Caco-2 (cell line): Measurements from ENCODE around the gene ZDHHC7. TPM values are rescaled to one million over a fixed set of nuclear protein-coding genes. Genes with fewer than 3 reads are reported as not detected.

ENCODE experiments used
- BruUV-seq: library from RNA; stranded (reverse); fragments of 400-500 nt; replicated peaks from 2 replicates; lab custom pipeline; 2021; lab: Mats Ljungman, UMichigan
- CTCF ChIA-PET: fragments of 300-600 bp; sonication (Branson Sonifier 250); formaldehyde crosslinking; loops from one replicate; lab custom pipeline; 2022; ENCODE audit warnings: antibody characterized with exemption; lab: Charles Lee
- POLR2A ChIA-PET: fragments of 300-600 bp; sonication (Branson Sonifier 250); formaldehyde crosslinking; loops from one replicate; lab custom pipeline; 2022; ENCODE audit warnings: antibody characterized with exemption; lab: Charles Lee
- DNase-seq, 2 experiments: peaks; one replicate each; pipeline versions ENCODE4 v3.0.0 to v3.0.0-alpha.2; 2020 to 2022
- H3K27me3 ChIP-seq: replicated peaks from 2 replicates; pipeline ENCODE4 v1.6.0; 2011; ENCODE audit warnings: low read length; ENCODE audit not compliant: control insufficient read depth, insufficient read depth
- H3K36me3 ChIP-seq: 2 replicates; pipeline ENCODE4 v1.5.1; 2011; ENCODE audit warnings: low read length; ENCODE audit not compliant: control insufficient read depth, insufficient read depth
- H3K4me1 ChIP-seq: fragments of 250-450 bp; sonication (Bioruptor Pico); 2 replicates; pipeline ENCODE4 v1.5.1; 2020; ENCODE audit warnings: mild to moderate bottlenecking
- H3K4me3 ChIP-seq: 2 replicates; pipeline ENCODE4 v1.5.1; 2011; ENCODE audit warnings: low read depth, mild to moderate bottlenecking, control low read depth, low read length
- H3K9me3 ChIP-seq: fragments of 250-450 bp; sonication (Bioruptor Pico); 2 replicates; pipeline ENCODE4 v1.5.1; 2020; ENCODE audit warnings: mild to moderate bottlenecking, moderate library complexity
- H3K27ac Mint-ChIP-seq: one replicate; pipeline ENCODE4 v1.8.0; 2022; ENCODE audit warnings: mixed read lengths; ENCODE audit not compliant: unreplicated experiment
- H3K27me3 Mint-ChIP-seq: one replicate; pipeline ENCODE4 v1.8.0; 2022; ENCODE audit warnings: mixed read lengths; ENCODE audit not compliant: insufficient read depth, unreplicated experiment
- H3K36me3 Mint-ChIP-seq: one replicate; pipeline ENCODE4 v1.8.0; 2022; ENCODE audit warnings: mild to moderate bottlenecking, mixed read lengths; ENCODE audit not compliant: insufficient read depth, unreplicated experiment
- H3K4me1 Mint-ChIP-seq: one replicate; pipeline ENCODE4 v1.8.0; 2022; ENCODE audit warnings: low read depth, mixed read lengths; ENCODE audit not compliant: unreplicated experiment
- H3K4me3 Mint-ChIP-seq: one replicate; pipeline ENCODE4 v1.8.0; 2022; ENCODE audit warnings: mild to moderate bottlenecking, moderate library complexity, mixed read lengths; ENCODE audit not compliant: unreplicated experiment
- H3K9me3 Mint-ChIP-seq: one replicate; pipeline ENCODE4 v1.8.0; 2022; ENCODE audit warnings: mixed read lengths; ENCODE audit not compliant: unreplicated experiment
- CTCF ChIP-seq, 2 experiments: fragments of 200-600 bp in 1 of 2; IDR thresholded peaks; 1 replicate in 1 of 2; 2 replicates in 1 of 2; pipeline versions ENCODE4 v1.5.1 to v1.8.0; 2011 to 2022; ENCODE audit warnings: antibody characterized with exemption in 1 of 2, control low read depth in 1 of 2, inconsistent platforms in 1 of 2, low read depth in 1 of 2, low read length in 1 of 2, mild to moderate bottlenecking in 1 of 2, moderate library complexity in 1 of 2; ENCODE audit not compliant: insufficient read depth in 1 of 2, severe bottlenecking in 1 of 2, unreplicated experiment in 1 of 2
- intact Hi-C: fragments of 100-400 bp; cut with micrococcal nuclease; formaldehyde crosslinking; loops from one replicate; pipeline ENCODE4 v1.10.0; 2022; ENCODE audit not compliant: unreplicated experiment
- total RNA-seq: library from RNA; stranded (reverse); gene quantifications from 2 replicates; pipeline ENCODE4 v1.2.3, GENCODE V29; 2022

The ZDHHC7 gene
- total RNA-seq, 1 experiment from 2014 or later = 85.7 TPM

GRCh38 chr16:85014311-85014710 is 3.0 kb upstream of the ZDHHC7 start:
- Mint-ChIP-seq H3K36me3 (peaks cover 37% of the 10 kb centered on the region), H3K27me3 (no peaks in the 10 kb centered on the region), H3K27ac (peak overlapping the region; percentile 97), H3K4me3 (peak overlapping the region; percentile 63), H3K9me3 (no peaks in the 10 kb centered on the region), H3K4me1 (peaks cover 14% of the 10 kb centered on the region)
- H3K4me3 ChIP-seq = no peak overlapping the region
- no peak for TF ChIP-seq CTCF (IDR thresholded peaks at IDR 0.05; ENCODE audit: insufficient read depth in 1 of 2, low read depth in 1 of 2, low read length in 1 of 2, severe bottlenecking in 1 of 2, unreplicated experiment in 1 of 2)
- CTCF ChIA-PET = no interaction called here
- peaks cover 33% of the 10 kb centered on the region for H3K4me1 ChIP-seq
- intact Hi-C loops = loop anchor here (1.0 to 5.0 kb wide), 3 partner anchors 13 to 73 kb away; partner anchors contain the start of gene KIAA0513
- no peaks in the 10 kb centered on the region for H3K9me3 ChIP-seq
- POLR2A ChIA-PET = interaction anchor here (0.7 kb wide), 1 partner anchor 10 kb away, joined by 3 read pairs; no protein-coding TSS in a partner anchor
- H3K36me3 ChIP-seq = no peaks in the 10 kb centered on the region
- no peaks in the 10 kb centered on the region for H3K27me3 ChIP-seq
- BruUV-seq = no TSS peak
- DNase-seq = peak; percentile 54 to 78

DNA sequence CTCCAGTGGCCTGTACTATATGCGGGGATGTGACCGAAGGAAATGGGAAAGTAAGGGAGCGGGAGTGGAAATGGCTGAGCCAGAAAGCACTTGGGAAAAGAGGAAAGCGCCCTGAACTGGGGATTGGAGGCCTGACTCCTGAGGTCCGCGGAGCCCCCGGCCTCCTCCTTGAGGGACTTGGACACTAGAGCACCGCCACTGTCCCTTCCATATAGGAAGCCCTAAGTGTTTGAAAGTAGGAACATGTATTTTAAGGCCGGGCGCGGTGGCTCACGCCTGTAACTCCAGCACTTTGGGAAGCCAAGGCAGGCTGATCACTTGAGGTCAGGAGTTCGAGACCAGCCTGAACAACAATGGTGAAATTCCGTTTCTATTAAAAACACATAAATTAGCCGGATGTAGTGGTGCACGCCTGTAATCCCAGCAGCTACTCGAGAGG is 530 bp upstream of the ZDHHC7 start:
- DNase-seq = no peak
- Histone ChIP-seq H3K36me3 (no peaks in the 10 kb centered on the region; the same call in 1 of the 2 replicates), H3K4me1 (peaks cover 33% of the 10 kb centered on the region), H3K4me3 (peak overlapping the region; percentile 97), H3K27me3 (no peaks in the 10 kb centered on the region), H3K9me3 (no peaks in the 10 kb centered on the region)
- Mint-ChIP-seq H3K9me3 (no peaks in the 10 kb centered on the region), H3K4me1 (peaks cover 23% of the 10 kb centered on the region), H3K27me3 (no peaks in the 10 kb centered on the region), H3K27ac (peak overlapping the region; percentile 94), H3K36me3 (peaks cover 49% of the 10 kb centered on the region), H3K4me3 (peak overlapping the region; percentile 100)
- TSS peak; percentile 97 for BruUV-seq
- no peak for TF ChIP-seq CTCF (IDR thresholded peaks at IDR 0.05; ENCODE audit: insufficient read depth in 1 of 2, low read depth in 1 of 2, low read length in 1 of 2, severe bottlenecking in 1 of 2, unreplicated experiment in 1 of 2)
- CTCF ChIA-PET = interaction anchor here (1.9 kb wide), 1 partner anchor 16 kb away, joined by 7 read pairs; the partner anchor contains the start of gene KIAA0513
- intact Hi-C loops = loop anchor here (2.0 to 5.0 kb wide), 3 partner anchors 17 to 75 kb away; no protein-coding TSS in a partner anchor
- POLR2A ChIA-PET = interaction anchor here (0.7 to 2.2 kb wide), 3 partner anchors 15 to 285 kb away, joined by 3 to 15 read pairs (median 14); partner anchors contain the start of gene KIAA0513

GRCh38 chr16:85010446-85010930 is 847 bp downstream of the ZDHHC7 start:
- intact Hi-C loops = loop anchor here (2.0 to 5.0 kb wide), 3 partner anchors 16 to 77 kb away; no protein-coding TSS in a partner anchor
- peak overlapping the region; percentile 94 for H3K27ac Mint-ChIP-seq
- DNase-seq = no peak
- H3K36me3 Mint-ChIP-seq = peaks cover 53% of the 10 kb centered on the region
- Histone ChIP-seq H3K36me3 (no peaks in the 10 kb centered on the region; the same call in 1 of the 2 replicates), H3K27me3 (no peaks in the 10 kb centered on the region), H3K4me1 (peaks cover 34% of the 10 kb centered on the region), H3K9me3 (no peaks in the 10 kb centered on the region), H3K4me3 (peak overlapping the region; percentile 97)
- ChIA-PET CTCF (interaction anchor here (0.8 to 1.9 kb wide), 3 partner anchors 17 to 284 kb away, joined by 4 to 12 read pairs (median 7); partner anchors contain the start of gene KIAA0513), POLR2A (interaction anchor here (0.7 to 2.2 kb wide), 3 partner anchors 11 to 17 kb away, joined by 3 to 15 read pairs (median 14); partner anchors contain the start of gene KIAA0513)
- H3K4me3 Mint-ChIP-seq = peak overlapping the region; percentile 100
- TF ChIP-seq CTCF (IDR thresholded peaks at IDR 0.05; ENCODE audit: insufficient read depth in 1 of 2, low read depth in 1 of 2, low read length in 1 of 2, severe bottlenecking in 1 of 2, unreplicated experiment in 1 of 2) = no peak
- H3K9me3 Mint-ChIP-seq = no peaks in the 10 kb centered on the region
- BruUV-seq = TSS peak; percentile 41
- no peaks in the 10 kb centered on the region for H3K27me3 Mint-ChIP-seq
- peaks cover 34% of the 10 kb centered on the region for H3K4me1 Mint-ChIP-seq
